ENCODE measurements around the gene NKAIN2.

DNA sequence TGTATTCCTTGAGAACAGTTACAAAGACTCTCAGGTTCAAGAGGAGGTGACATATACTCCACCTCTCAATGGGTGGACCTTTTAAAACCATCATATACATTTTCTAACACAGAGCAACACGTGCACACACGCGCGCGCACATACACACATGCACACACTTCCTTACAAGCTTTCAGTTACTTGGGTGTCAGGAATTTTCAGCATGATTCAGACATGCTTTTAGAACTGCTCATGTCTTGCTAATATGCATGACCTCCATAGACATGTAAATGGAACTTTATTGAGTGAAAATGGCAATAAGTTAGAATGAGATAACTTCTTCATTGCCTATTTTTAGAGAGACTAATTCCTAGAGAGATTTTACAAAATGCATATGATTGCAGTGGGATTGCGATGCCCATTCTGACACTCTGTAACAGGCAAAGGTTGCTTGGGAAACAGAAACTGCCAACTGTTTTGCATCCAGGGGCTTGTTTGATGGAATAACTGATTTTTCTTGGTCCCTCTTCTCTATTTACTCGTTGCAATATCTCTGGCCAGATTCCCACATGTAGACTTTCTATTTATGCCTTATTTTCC, 627.2 kb downstream of the NKAIN2 start:
- no peak for TF ChIP-seq POLR2A (IDR thresholded peaks at IDR 0.05)
- TF ChIP-seq, protein P1, sequence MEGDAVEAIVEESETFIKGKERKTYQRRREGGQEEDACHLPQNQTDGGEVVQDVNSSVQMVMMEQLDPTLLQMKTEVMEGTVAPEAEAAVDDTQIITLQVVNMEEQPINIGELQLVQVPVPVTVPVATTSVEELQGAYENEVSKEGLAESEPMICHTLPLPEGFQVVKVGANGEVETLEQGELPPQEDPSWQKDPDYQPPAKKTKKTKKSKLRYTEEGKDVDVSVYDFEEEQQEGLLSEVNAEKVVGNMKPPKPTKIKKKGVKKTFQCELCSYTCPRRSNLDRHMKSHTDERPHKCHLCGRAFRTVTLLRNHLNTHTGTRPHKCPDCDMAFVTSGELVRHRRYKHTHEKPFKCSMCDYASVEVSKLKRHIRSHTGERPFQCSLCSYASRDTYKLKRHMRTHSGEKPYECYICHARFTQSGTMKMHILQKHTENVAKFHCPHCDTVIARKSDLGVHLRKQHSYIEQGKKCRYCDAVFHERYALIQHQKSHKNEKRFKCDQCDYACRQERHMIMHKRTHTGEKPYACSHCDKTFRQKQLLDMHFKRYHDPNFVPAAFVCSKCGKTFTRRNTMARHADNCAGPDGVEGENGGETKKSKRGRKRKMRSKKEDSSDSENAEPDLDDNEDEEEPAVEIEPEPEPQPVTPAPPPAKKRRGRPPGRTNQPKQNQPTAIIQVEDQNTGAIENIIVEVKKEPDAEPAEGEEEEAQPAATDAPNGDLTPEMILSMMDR (IDR thresholded peaks at IDR 0.05 in 4 of 5, conservative IDR thresholded peaks at IDR 0.05 in 1 of 5) = no peak
